ENCODE measurements around the gene MTMR10.

The MTMR10 gene

DNA sequence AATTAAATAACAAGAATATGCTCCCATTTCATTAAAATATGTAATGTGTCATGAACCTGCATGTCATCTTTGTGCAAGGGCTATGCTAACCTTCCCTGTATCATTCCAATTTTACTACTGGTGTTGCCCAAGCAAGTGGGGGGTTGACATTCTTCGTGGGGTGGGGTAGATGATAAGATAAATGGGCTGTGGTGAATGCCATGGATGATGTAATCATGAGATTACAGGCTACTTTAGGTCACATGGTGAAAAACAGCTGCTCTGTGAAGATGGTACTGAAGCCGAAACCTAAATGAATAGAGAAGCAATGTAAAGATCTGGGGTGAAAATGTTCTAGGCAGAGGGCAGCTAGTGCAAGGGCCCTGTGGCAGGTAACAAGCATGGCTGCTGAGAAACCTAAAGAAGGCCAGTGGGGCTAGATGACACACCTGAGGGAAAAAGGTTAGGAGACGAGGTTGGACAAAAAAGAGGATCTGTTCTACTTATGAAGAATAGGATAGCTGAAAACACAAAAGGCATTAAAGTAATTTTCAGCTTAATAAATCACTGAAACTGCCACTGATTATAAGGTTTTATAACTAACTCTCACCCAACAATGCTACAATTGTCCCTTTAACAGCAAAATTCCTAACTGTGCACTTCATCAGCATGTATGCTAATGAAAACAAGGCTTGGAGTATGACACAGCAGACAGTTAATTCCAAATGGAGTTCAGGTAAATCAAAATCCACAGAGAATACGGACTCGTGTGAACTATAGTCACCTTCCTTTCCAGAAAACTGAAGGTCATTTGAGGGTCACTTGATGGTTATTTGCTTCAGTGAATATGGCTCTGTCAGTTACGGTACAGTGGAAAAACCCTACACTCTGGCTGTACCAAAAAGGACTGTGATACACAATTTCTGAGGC, 35.0 kb downstream of the MTMR10 start:
- no peak for DNase-seq

DNA sequence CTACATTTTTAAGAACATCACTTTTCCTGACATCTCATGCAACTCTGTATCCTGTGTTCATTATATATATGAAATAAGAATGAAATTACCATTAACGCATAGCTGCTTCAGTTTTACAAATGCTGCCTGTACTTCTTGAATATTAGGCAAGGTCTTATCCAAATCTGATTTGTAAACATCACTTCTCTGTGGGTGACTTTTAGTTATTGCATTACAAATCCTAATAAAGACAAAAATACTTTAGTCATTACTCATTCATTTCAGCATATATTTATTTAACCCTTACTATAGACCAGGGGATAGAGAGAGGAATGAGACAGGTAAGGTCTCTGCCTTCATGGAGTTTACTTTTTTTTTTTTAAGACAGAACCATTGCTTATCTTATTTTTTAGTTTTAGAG, 36.8 kb downstream of the MTMR10 start:
- DNase-seq: no peak

DNA sequence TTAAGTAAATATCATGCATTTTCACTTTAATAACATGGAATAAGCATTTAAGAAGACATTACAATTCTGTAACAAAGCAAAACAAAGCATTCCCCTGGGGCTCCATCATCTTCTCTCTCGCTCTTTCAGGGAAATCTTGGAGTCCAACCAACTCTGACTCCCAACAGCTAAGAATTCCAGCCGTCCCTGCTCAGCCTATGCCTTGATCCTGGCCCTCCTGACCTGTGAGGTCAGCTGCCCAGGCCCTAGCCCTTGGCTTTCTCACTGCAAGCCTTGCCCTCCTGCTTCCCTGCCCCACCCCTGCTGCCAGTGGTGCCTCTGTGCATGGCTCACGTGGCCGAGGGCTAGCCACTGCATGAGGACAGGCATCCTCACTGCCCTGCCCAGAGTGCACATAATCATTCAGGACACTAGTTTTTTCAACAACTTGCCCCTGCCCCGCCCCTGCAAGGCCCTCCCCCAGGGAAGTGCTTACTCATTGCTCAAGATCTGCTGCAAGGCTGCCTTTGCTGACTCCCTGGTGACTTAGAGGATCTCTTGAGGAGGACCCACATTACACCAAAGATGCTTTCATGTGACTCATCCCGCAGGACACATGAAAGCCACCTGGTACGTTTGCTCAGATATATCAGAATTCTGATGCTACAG, 37.6 kb downstream of the MTMR10 start:
- DNase-seq: no peak

DNA sequence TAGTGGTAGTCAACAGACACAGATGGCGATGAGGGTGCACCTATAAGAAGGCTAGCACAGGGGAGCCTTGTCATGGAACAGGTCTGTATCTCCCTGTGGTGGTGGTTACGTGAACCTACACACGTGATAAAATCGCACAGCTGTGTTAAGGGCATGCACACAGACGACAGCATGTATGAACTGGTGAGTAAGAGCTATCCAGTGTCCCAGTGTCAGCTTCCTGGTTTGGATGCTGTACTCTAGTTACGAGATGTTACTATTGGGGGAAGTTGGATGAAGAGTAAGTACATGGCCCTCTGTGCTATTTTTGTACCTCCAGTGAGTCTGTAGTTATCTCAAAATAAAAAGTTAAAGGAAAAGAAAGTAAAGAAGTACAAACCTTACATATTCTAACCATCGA, 38.2 kb downstream of the MTMR10 start:
- no peak for DNase-seq

DNA sequence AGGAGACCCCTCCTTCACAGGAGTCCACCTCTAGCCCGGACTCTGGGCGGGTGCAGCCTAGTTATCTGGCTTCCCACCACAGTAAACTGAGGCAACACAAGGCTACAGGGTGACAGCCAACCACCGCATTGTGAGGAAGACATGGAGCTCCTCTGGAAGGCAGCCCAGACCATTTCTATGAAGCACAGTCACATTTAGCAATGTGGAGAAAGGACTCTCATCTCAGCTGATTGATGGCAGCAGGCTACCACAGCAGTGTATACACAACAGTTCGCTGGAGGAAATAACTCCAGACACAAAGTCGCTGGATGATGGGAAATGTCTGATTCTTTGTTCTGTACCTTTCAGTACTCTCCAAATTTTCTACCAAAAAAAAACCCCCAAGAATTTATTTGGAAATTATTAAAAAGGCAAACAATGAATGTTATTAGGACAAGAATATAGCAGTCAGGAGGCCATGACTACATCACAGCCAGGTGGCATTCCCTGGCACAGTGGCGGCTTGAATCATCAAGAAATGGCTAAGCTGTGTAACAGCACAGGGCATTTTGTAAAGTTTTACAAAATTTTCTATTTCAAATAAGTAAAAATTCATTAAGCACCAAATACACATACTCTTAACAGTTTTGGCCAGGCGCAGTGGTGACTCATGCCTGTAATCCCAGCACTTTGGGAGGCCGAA, 47.6 kb downstream of the MTMR10 start:
- no peak for DNase-seq

DNA sequence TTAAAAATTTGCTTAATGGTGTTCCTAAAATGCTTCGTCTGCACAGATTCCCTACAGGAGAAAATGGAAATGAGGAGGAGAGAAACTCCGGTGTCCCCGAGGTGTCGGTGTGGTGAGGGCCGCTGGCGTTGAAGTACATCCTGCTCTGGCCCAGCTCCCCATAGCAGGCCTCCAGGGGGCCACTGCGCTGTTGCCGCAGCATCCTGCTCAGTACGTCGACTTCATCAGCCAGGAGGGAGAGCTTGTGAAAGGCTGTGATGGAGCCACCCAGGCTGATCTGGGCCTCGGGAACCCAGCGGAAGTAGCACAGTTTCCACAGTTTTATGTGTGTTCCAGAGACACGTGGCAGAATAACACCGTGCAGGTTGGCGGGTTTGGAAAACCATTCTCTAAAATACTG, 49.9 kb downstream of the MTMR10 start:
- no peak for DNase-seq

DNA sequence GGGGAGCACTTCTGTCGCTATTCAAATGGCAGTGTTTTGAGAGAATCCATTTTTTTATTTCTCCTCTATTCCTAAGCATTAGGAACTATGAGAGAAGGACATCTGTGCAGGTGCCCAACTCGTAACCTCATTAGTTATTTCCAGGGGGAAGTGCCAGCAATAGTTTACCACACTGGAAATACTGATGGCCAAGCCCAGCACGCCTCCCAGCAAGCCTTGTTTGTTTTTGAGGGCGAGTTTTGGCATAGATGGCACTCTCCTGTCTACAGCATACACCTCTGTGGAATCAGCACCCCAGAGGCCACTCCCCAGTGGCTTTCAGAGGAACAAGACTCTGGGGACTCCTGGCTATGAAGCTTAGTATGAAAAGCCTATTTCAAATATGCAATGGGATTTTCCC, 51.1 kb downstream of the MTMR10 start:
- DNase-seq: no peak

DNA sequence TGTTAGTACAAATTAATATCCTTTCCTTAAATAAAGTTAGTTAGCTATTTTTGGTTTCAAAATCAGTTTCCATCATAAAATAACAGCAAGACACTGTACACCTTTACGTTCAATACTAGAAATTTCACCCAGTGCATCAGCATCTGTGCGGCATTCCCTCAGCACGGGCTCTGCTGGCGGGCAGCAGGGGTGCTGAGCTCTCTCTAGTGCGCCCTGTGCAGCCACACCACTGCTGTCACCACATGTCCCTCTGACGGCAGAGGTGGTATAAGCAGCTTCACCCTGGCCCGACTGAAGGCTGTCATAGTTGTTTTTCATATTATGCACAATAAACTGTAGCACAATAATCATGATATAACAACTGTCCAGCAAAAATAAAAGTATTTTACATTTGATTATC, 52.3 kb downstream of the MTMR10 start:
- DNase-seq: no peak

DNA sequence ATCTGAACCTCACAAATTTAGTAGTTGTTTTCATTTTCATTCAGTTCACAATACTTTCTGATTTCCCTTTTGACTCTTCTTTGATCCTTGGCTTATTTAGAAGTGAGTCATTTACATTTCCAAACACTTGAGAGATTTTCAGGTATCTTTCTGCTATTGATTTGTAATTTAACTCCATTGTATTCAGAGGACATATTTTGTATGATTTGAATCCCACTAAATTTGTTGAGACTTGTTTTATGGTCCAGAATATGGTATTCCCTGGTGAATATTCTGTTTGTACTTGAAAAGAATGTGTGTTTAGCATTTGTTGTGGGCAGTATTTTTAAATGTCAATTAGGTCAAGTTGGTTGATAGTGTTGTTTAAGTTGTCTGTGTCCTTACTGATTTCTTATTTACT, 58.1 kb downstream of the MTMR10 start:
- DNase-seq: no peak

DNA sequence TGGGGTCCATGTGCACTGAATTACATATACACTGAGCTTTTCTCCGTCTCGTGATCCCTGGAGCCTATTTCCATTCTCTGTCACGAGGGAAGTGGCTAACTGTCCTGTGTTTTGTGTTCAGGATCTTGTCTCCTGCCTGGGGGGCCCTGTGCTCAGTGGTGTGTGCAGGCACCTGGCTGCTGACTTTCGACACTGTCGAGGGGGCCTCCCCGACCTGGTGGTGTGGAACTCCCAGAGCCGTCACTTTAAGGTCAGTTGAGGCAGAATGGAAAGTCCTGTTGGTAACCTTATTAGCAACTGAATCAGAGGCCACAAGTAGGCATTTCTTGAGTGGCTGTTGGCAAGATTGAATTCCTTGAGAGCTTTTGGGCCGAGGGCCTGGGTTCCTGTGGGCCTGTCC, 61.0 kb downstream of the MTMR10 start:
- DNase-seq: no peak

DNA sequence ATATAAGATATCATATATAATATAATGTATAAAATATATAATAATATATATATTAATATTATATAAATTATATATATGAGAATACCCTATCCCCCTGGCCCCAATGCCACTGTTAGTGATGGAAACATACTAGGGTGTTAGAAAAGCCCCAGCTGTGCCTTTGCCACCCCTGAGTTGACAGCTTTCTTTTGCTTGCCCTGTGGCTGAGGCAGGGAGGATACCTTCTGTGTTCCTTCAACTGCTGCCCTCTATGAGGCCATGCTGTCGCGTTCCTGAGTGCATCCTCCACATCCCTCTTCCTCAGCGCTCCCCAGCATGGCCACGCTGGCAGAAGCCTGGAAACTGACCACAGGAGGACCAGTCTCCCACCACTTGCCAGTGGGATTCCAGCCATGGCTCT, 61.4 kb downstream of the MTMR10 start:
- DNase-seq: no peak

DNA sequence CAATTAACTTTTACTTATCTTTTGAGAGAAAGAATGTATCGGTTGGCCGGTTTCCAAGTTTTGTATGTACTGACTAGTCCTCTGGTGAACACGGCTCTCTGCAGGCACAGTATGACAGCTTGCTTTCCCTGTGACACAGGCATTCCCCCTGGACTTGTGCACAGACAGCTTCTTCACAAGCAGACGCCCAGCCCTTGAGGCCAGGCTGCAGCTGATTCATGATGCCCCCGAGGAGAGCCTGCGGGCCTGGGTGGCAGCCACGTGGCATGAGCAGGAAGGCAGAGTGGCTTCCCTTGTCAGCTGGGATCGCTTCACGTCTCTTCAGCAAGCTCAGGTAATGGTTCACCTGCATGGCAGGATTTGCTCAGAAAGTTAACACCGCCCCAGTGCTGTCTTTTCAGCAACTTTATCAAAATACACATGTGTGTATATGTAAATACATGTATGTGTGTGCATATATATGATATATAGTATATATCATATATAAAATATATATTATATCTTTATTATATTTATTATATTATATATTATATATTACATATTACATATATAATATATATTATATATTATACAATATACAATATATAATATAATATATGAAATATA, 62.3 kb downstream of the MTMR10 start:
- peak; percentile 39 for DNase-seq

DNA sequence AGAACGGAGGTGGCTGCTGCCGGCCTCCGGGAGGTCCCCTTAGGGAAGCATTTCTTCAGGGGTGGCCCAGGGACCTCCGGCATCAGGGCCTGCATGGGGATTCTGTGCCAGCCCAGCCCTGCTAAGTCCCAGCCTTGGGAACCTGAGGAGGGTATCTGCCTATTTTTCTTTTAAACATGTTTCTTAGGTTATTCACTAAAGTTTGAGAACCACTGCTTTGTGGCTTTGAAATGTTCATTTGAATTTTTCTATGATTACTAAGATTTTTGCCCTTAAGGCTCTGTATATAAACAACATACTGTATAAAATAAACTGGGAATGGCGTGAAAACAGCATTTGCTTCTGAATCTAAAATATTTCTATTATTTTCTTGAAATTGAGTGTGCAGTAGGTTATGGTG, 63.4 kb downstream of the MTMR10 start:
- no peak for DNase-seq

DNA sequence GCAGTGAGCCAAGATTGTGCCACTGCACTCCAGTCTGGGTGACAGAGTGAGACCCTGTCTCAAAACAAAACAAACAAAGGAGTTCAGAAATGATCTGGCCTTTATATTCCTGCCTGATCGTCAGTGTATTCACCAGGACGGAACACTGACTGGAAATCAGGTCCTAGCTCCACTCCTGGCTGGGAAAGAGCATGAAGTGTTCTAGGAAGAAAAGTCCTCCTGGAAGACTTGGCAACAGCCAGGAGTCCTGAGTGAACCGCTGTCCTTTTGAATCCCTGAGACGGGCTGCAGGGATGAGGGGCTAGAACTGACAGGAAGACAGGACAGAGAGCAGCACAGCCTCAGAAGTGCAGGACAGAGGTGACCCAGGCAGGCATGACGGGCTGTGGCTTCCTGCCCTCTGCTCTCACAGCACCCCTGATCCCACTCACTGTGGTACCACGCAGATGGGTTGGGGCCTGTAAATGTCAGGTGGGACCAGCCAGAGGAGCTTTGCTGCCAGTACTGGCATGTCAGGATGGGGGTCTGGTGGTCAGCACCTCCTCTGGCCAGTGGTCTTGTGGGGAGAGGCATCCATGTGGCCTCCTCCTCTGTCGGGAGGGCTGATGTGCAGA, 64.2 kb downstream of the MTMR10 start:
- no peak for DNase-seq

DNA sequence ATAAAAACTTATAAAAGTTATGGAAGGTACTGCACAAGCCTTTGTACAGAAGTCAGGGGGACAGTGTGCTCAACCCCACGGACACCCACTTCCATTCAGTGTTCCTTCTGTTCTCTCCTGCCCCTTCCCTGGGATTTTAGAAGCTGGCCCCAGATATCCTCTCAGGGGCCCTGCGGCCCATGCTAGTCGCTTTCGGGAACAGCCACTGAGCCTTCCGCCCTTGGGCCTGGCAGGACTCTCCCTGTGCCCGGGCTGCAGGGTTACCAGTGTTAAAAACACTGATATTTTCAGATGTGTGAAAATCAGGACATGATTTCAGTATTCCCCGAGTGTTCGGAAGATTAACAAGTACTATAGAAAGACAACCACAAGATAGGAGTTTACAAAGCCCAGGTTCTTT, 65.3 kb downstream of the MTMR10 start:
- DNase-seq: no peak

DNA sequence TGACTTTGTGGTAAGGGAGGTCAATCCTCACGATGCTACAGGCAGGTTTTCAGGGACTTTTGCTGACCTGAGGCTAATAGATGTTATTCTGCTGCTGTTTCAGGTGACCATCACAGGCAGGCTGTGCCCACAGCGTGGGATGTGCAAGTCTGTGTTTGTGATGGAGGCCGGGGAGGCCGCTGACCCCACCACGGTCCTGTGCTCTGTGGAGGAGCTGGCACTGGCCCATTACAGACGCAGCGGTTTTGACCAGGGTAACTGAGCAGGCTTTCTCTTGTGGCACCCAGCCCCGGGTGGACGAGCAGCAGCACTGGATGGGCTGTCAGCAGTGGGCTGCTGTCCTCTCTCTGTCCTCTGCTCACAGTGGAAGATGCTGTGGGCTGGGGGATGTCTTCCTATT, 65.7 kb downstream of the MTMR10 start:
- no peak for DNase-seq

DNA sequence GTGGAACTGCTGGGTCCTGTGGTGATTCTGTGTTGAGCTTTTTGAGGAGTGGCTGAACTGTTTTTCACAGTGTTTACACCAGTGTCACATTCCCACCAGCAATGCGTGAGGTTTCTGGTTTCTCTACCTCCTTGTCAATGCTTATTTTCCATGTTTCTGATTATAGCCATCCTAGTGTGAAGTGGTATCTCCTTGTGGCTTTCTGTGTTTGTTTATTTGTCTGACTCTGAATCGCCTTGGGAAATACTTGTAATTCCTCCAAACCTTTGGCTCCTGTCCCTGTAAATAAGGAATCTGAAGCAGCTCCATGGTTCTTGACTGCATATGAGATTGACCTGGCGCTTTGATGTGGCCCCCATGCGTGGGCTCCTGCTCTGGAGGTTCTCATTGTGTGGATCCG, 67.1 kb downstream of the MTMR10 start:
- no peak for DNase-seq

DNA sequence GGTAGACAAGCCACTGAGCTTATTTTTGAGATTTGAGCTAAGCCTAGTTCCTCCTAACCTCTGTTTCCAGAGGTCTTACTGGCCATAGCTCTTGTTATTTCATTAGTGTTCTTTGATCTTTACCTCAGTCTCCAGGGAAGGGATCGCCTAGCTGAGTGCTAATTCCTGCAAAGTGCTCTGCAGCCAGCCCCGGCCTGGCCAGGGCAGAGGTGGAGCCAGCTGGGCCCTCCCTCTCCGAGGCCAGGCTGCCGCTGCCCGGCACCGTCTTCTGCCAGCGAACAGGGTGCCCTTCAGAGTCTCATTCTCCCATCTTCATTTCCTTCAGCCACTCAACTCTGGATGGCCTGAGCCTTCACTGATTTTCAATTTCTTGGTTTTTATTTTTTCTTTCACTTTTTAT, 68.0 kb downstream of the MTMR10 start:
- no peak for DNase-seq

DNA sequence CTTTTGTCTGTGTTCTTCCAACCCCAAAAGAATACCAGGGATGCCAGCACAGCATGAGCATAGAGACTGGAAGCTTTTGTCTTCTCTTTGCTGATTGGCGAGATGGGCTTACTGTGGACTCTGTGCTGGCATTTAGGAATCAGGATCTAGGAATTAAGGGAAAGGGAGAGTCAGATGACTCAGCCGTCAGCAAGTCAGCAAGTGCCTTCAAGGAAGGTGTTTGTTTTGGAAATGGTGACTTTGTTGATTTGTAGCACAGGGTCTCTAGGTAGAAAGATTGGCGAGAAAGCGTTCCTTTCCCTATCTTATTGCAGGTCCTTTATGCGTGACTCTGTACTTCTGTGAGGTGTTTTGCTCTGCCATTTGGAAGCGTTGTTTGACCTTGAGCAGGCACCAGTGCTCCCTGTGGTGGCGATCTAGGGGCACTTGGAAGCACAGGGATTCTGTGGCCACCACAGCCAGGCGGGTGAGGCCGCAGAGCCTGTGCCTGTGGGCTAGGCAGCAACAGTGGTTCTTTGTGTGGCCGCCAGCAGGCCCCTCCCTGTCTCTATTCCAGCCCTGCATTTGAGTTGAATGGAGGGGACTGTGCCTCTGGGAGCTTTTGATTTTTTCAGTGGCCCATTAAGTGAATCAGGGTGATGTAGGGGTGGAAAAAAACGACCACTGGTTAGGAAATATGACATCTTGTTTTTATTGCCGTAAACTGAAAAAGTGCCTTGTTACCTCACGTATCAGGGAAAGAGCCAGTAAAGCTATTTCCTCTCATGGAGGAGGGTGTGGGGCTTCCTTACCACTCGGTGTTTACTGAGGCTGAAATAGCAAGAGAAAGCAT, 68.7 kb downstream of the MTMR10 start:
- no peak for DNase-seq

DNA sequence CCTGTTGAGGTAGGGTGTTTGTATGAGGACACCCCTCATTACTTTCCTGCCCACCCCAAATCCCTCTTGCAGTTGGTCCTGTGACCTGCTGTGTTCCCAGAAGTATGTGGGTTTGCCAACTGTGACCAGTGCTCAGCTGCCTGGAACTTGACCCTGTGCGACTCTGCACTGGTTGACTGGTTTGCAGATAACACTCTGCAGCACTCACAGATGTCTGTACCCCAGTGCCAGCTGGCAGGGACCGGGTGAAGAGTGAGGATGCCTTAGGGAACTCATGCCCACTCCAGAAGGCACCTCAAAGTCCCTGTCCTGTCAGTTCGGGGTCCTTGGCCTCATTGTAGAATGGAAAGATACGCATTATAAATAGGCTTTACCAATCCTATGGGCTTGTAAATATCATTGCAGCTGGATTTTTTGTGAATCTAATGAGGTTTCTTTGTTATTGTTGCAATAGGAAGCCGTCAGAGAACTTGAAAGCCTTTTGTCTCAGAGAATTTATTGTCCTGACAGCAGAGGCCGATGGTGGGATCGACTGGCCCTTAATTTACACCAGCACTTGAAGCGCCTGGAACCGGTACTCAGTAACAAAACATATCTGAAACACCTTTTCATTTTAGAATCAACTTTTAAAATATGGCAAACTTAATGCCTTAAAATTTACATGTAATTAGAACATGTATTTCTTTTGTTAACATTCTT, 69.5 kb downstream of the MTMR10 start:
- DNase-seq: no peak

DNA sequence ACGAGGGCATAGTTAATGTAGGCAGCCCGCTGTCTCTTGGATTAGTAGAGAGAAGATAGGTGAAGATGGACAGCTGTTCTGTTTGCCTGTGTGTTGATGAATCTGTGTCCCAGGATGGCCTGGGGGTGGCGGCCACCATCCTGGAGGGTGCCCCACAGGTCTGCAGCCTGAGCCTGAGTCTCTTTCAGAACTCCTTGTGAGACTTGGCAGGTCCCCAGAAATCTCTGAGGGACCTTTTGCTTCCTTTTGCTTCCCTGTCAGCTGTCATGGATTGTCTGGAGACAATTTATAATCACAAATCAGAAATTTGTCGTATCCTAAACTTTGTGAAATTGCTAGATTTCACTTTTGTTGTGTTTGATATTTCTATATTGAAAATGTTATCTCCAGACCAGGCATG, 70.3 kb downstream of the MTMR10 start:
- DNase-seq: no peak
